HG02840 (cell line): Measurements from ENCODE around the gene FAM50B.

ENCODE experiments used
- ATAC-seq: cut with Tn5 transposase; IDR thresholded peaks from one replicate; pipeline ENCODE4 v1.9.1; 2021; ENCODE audit warnings: mild to moderate bottlenecking, moderate library complexity, moderate number of reproducible peaks; ENCODE audit not compliant: unreplicated experiment, low FRiP score

Gene FAM50B

GRCh38 chr6:3819161-3820110 is 29.7 kb upstream of the FAM50B start:
- ATAC-seq: no peak

- no peak for ATAC-seq
These were observed 28.6 kb upstream of the FAM50B start for GRCh38 chr6:3820563-3820962.

- ATAC-seq: no peak
These were observed 26.3 kb upstream of the FAM50B start for GRCh38 chr6:3822747-3823445.

- no peak for ATAC-seq
These were observed 25.5 kb upstream of the FAM50B start for GRCh38 chr6:3823671-3824070.

- no peak for ATAC-seq
These were observed 23.8 kb upstream of the FAM50B start for GRCh38 chr6:3825331-3825831.

GRCh38 chr6:3825851-3826581 is 23.2 kb upstream of the FAM50B start:
- no peak for ATAC-seq

- no peak for ATAC-seq
These were observed 19.9 kb upstream of the FAM50B start for GRCh38 chr6:3829285-3829684.

GRCh38 chr6:3830806-3831205 is 18.4 kb upstream of the FAM50B start:
- no peak for ATAC-seq

GRCh38 chr6:3831761-3832530 is 17.2 kb upstream of the FAM50B start:
- ATAC-seq: no peak

- ATAC-seq: no peak
These were observed 14.0 kb upstream of the FAM50B start for GRCh38 chr6:3835055-3835731.

- ATAC-seq: no peak
These were observed 13.4 kb upstream of the FAM50B start for GRCh38 chr6:3835785-3836184.

- no peak for ATAC-seq
These were observed 12.6 kb upstream of the FAM50B start for GRCh38 chr6:3836566-3836965.

- no peak for ATAC-seq
These were observed 11.4 kb upstream of the FAM50B start for GRCh38 chr6:3837781-3838180.

- ATAC-seq: no peak
These were observed 9.9 kb upstream of the FAM50B start for GRCh38 chr6:3838992-3839867.

GRCh38 chr6:3841066-3841454 is 8.1 kb upstream of the FAM50B start:
- ATAC-seq: no peak

GRCh38 chr6:3841711-3842565 is 7.2 kb upstream of the FAM50B start:
- no peak for ATAC-seq

- no peak for ATAC-seq
These were observed 5.6 kb upstream of the FAM50B start for GRCh38 chr6:3843379-3844096.
